CD4-positive, alpha-beta memory T cell (primary cell): ENCODE data around the gene ZNF580. TPM values are rescaled to one million over a fixed set of nuclear protein-coding genes. Genes with fewer than 3 reads are reported as not detected.
A peak's percentile ranks its signal among the peaks of the same experiment; 100 is the strongest.

ENCODE experiments used
- CTCF ChIA-PET: fragments of 350-600 bp; sonication (Branson Sonifier 250); formaldehyde crosslinking; loops from one replicate; lab custom pipeline; 2021; ENCODE audit warnings: inconsistent platforms; ENCODE audit not compliant: partially characterized antibody; lab: Charles Lee
- POLR2A ChIA-PET: fragments of 350-600 bp; sonication (Branson Sonifier 250); formaldehyde crosslinking; loops from one replicate; lab custom pipeline; 2021; ENCODE audit not compliant: partially characterized antibody; lab: Charles Lee
- DNase-seq, 5 donors: peaks; one replicate each; pipeline versions ENCODE4 v3.0.0 to v3.0.0-alpha.2; 2020 to 2022; ENCODE audit warnings: mixed read lengths in 1 of 5
- H3K27ac ChIP-seq: one replicate; pipeline ENCODE4 v1.7.0; 2013; ENCODE audit warnings: low read depth, low read length
- H3K27me3 ChIP-seq: 2 replicates; pipeline ENCODE4 v1.7.0; 2013; ENCODE audit warnings: mild to moderate bottlenecking, low read length, moderate library complexity; ENCODE audit not compliant: insufficient read depth
- H3K36me3 ChIP-seq: 2 replicates; pipeline ENCODE4 v1.7.0; 2013; ENCODE audit warnings: mild to moderate bottlenecking, low read length, moderate library complexity; ENCODE audit not compliant: insufficient read depth
- H3K4me1 ChIP-seq: 2 replicates; pipeline ENCODE4 v1.7.0; 2013; ENCODE audit warnings: mild to moderate bottlenecking, low read length, moderate library complexity; ENCODE audit not compliant: insufficient read depth
- H3K4me3 ChIP-seq, 2 donors: one replicate each; pipeline ENCODE4 v1.7.0; 2013; ENCODE audit warnings: low read length in 2 of 2, mild to moderate bottlenecking in 1 of 2
- H3K9me3 ChIP-seq, 2 donors: one replicate each; pipeline ENCODE4 v1.7.0; 2013; ENCODE audit warnings: low read length in 2 of 2, control low read depth in 1 of 2; ENCODE audit not compliant: control insufficient read depth in 1 of 2
- H3K27ac Mint-ChIP-seq, 7 donors: one replicate each; pipeline ENCODE4 v1.8.0; 2020 to 2021; ENCODE audit warnings: mixed read lengths in 7 of 7, mild to moderate bottlenecking in 6 of 7, inconsistent platforms in 3 of 7, moderate library complexity in 3 of 7
- H3K27me3 Mint-ChIP-seq, 2 donors: one replicate each; pipeline ENCODE4 v1.8.0; 2020 to 2021; ENCODE audit warnings: mixed read lengths in 2 of 2
- H3K36me3 Mint-ChIP-seq, 2 donors: one replicate each; pipeline ENCODE4 v1.8.0; 2020 to 2021; ENCODE audit warnings: mixed read lengths in 2 of 2, inconsistent platforms in 1 of 2, mild to moderate bottlenecking in 1 of 2
- H3K4me1 Mint-ChIP-seq, 4 donors: one replicate each; pipeline ENCODE4 v1.8.0; 2020 to 2021; ENCODE audit warnings: mixed read lengths in 4 of 4, mild to moderate bottlenecking in 1 of 4
- H3K4me3 Mint-ChIP-seq, 8 donors: one replicate each; pipeline ENCODE4 v1.8.0; 2020 to 2021; ENCODE audit warnings: mixed read lengths in 8 of 8, mild to moderate bottlenecking in 7 of 8, moderate library complexity in 6 of 8, inconsistent platforms in 3 of 8
- H3K9me3 Mint-ChIP-seq, 8 donors: one replicate each; pipeline ENCODE4 v1.8.0; 2020 to 2021; ENCODE audit warnings: mixed read lengths in 8 of 8, mild to moderate bottlenecking in 5 of 8, inconsistent platforms in 3 of 8, moderate library complexity in 1 of 8
- intact Hi-C: fragments of 100-400 bp; cut with micrococcal nuclease; formaldehyde crosslinking; loops from one replicate; pipeline ENCODE4 v1.15.1; 2023
- polyA plus RNA-seq, 2 donors: library from polyadenylated mRNA; unstranded; fragments of 300-500 nt; fragmentation: Illumina TruSeq; gene quantifications; one replicate each; pipeline ENCODE4 v1.2.3, GENCODE V29; 2021
- total RNA-seq, 2 experiments: library from RNA; stranded (reverse); gene quantifications; one replicate each; pipeline ENCODE4 v1.2.3, GENCODE V29; 2021

Gene ZNF580
- total and polyA plus RNA-seq, 4 experiments from 2014 or later = 7.2 to 105 (median 55.2) TPM

DNA sequence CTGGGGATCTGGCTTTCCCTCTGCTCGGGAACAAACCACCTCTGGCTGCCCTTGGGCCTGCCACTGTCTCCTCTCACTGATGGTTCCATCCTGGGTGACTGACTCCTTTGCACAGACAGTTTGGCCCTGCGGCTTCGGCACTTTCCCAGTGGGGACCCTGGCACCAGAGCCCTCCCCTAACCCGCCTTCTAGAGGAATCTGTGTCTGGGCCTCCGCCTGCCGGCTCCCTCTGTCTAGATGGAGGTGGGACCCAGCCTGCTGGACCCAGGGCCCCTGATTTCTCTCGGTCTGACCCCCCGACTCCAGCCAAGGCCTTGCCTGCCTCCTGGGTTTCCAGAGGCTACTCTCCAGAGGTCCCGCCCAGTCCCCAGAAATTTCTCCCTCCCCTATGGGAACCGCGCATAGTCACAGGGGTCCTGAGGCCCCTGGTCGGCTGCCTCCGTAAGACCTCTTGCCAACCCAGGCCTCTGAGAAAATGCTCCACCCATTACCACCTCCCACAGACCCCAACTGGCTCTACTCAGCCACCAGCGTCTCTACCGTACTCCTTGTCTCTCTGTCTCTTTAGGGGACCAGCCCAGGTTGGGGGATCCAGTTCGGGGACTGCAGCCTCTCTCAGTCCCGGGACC, 9.9 kb downstream of the ZNF580 start:
- Mint-ChIP-seq H3K36me3 (peaks cover 0 to 18% of the 10 kb centered on the region in 2 donors), H3K9me3 (peaks cover 0 to 6% (median 0%) of the 10 kb centered on the region in 8 donors), H3K4me3 (peak overlapping the region in 2 of 8 donors; percentile 59 to 74), H3K4me1 (peaks cover 7 to 40% (median 13%) of the 10 kb centered on the region in 4 donors), H3K27ac (peak overlapping the region in 1 of 7 donors; percentile 60), H3K27me3 (no peaks in the 10 kb centered on the region)
- DNase-seq = peak in 1 of 5 donors; percentile 35
- intact Hi-C loops = loop anchor here (10.0 kb wide), 2 partner anchors 1206 to 1546 kb away; partner anchors contain the start of genes LENG8, NDUFA3 and OSCAR
- Histone ChIP-seq H3K9me3 (no peaks in the 10 kb centered on the region), H3K27ac (no peak overlapping the region), H3K4me3 (no peak overlapping the region), H3K27me3 (no peaks in the 10 kb centered on the region), H3K36me3 (no peaks in the 10 kb centered on the region), H3K4me1 (peaks cover 27% of the 10 kb centered on the region)
- CTCF ChIA-PET = no interaction called here
- POLR2A ChIA-PET = interaction anchor here (0.9 kb wide), 2 partner anchors 15 to 25 kb away, joined by 3 to 4 read pairs; no protein-coding TSS in a partner anchor

DNA sequence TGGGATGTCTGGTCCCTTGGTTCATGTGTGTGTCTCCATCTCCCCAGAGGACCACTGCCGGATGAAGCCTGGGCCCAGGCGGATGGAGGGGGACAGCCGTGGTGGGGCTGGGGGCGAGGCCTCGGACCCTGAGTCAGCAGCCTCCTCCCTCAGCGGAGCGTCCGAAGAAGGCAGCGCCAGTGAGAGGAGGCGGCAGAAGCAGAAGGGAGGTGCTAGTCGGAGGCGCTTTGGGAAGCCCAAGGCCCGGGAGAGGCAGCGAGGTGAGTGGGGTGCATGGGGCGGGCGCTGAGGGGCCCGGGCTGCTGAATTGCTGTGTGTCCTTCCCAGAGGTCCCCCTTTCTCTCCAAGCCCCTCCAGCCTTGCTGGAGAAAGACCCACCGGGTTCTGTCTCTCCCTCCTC, 10.4 kb downstream of the ZNF580 start:
- peak overlapping the region in 2 of 8 donors; percentile 39 to 59 for H3K4me3 Mint-ChIP-seq
- intact Hi-C loops = loop anchor here (10.0 kb wide), 2 partner anchors 1206 to 1546 kb away; partner anchors contain the start of genes LENG8, NDUFA3 and OSCAR
- H3K36me3 ChIP-seq = no peaks in the 10 kb centered on the region
- peaks cover 32% of the 10 kb centered on the region for H3K4me1 ChIP-seq
- DNase-seq = peak in 1 of 5 donors; percentile 27
- H3K36me3 Mint-ChIP-seq = peaks cover 0 to 22% of the 10 kb centered on the region in 2 donors
- H3K4me1 Mint-ChIP-seq = peaks cover 10 to 45% (median 18%) of the 10 kb centered on the region in 4 donors
- ChIA-PET POLR2A (no interaction called here), CTCF (no interaction called here)
- peaks cover 0 to 6% (median 0%) of the 10 kb centered on the region in 8 donors for H3K9me3 Mint-ChIP-seq
- no peak overlapping the region for H3K27ac Mint-ChIP-seq
- no peak overlapping the region for H3K27ac ChIP-seq
- no peak overlapping the region for H3K4me3 ChIP-seq
- H3K9me3 ChIP-seq = no peaks in the 10 kb centered on the region
- H3K27me3 ChIP-seq = no peaks in the 10 kb centered on the region
- H3K27me3 Mint-ChIP-seq = no peaks in the 10 kb centered on the region

DNA sequence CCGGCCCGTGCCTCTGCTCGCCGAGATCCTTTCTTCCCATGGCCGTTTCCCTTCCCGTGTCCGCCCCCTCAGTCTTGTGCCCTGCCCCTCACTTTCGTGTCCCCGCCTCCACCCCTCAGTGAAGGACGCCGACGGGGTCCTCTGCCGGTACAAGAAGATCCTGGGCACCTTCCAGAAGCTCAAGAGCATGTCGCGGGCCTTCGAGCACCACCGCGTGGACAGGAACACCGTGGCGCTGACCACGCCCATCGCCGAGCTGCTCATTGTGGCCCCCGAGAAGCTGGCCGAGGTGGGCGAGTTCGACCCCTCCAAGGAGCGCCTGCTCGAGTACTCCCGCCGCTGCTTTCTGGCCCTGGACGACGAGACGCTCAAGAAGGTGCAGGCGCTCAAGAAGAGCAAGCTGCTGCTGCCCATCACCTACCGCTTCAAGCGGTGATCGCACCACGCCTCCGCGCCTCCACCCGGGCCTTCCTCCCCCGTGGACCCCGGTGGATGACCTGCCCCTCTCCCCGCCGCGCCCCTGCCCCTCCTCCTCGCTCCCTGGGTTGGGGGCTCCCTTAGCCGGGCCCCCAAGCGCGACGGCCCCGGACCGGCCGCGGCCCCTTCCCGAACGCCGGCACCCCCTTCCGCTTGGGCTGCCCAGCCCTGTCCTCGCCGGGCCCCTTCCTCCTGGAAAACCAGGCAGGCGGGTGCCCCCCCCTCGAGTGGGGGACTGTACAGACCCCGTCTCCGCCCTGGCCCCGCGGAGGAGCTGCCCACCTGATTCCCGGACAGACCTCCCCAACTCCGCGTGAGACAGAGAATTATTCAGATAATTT, 11.7 kb downstream of the ZNF580 start:
- peak overlapping the region in 2 of 7 donors; percentile 44 to 53 for H3K27ac Mint-ChIP-seq
- DNase-seq = peak in 1 of 5 donors; percentile 46
- H3K4me3 ChIP-seq = no peak overlapping the region

DNA sequence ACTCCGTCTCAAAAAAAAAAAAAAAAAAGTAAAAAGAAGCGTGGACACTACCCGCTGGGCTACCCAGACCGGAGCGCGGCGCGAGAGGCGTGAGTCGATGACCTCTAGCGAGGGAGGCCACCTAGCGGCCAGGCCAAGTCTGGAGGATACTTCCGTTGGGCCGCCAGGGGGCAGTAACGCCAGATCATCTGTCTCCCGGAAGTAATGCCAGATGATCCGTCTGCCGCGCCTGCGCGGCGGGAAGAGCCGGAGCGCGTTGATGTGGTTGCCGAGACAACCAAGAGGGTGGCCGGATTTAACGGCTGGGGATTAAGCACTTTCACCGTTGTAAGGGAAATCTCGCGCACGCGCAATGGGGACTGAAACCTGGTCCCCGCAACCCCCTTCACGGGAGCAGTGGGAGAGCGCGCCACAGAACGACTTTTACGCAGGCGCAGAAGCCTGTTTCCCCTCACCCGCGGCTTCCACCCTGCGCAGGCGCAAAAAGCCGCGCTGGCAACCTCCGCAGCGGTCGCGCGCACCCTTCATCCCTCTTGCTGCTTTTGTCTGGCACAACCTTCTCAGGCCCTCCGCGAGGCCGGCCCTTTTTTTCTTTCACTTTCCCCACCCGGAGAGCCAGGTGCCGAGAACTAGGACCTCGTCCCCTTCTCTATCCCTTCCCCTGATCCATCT, 13.0 kb downstream of the ZNF580 start:
- H3K27me3 ChIP-seq = no peaks in the 10 kb centered on the region
- intact Hi-C loops = loop anchor here (1.0 to 10.0 kb wide), 13 partner anchors 10 to 1549 kb away; partner anchors contain the start of genes FIZ1, HSPBP1, KMT5C and LENG8
- H3K9me3 ChIP-seq = no peaks in the 10 kb centered on the region
- no peaks in the 10 kb centered on the region for H3K36me3 ChIP-seq
- DNase-seq = peak; percentile 99 to 100 (median 100)
- peaks cover 0 to 9% (median 0%) of the 10 kb centered on the region in 8 donors for H3K9me3 Mint-ChIP-seq
- H3K36me3 Mint-ChIP-seq = peaks cover 5 to 34% of the 10 kb centered on the region in 2 donors
- H3K27ac ChIP-seq = peak overlapping the region; percentile 99
- no peaks in the 10 kb centered on the region for H3K27me3 Mint-ChIP-seq
- peaks cover 42% of the 10 kb centered on the region for H3K4me1 ChIP-seq
- peak overlapping the region; percentile 96 to 100 (median 98) for H3K27ac Mint-ChIP-seq
- peak overlapping the region; percentile 86 to 87 for H3K4me3 ChIP-seq
- ChIA-PET CTCF (interaction anchor here (0.6 to 2.1 kb wide), 20 partner anchors 10 to 494 kb away, joined by 3 to 29 read pairs (median 4); partner anchors contain the start of gene ZNF865), POLR2A (interaction anchor here (0.6 to 6.3 kb wide), 24 partner anchors 10 to 1465 kb away, joined by 3 to 91 read pairs (median 7); partner anchors contain the start of genes EPN1, FIZ1, HSPBP1 and KMT5C)
- peaks cover 19 to 58% (median 32%) of the 10 kb centered on the region in 4 donors for H3K4me1 Mint-ChIP-seq
- H3K4me3 Mint-ChIP-seq = peak overlapping the region; percentile 92 to 99 (median 94)

More for the DNA sequence above, 11.7 kb downstream of the ZNF580 start:
- Mint-ChIP-seq H3K9me3 (peaks cover 0 to 9% (median 0%) of the 10 kb centered on the region in 8 donors), H3K27me3 (no peaks in the 10 kb centered on the region), H3K36me3 (peaks cover under 1 to 29% of the 10 kb centered on the region in 2 donors), H3K4me1 (peaks cover 15 to 51% (median 27%) of the 10 kb centered on the region in 4 donors), H3K4me3 (no peak overlapping the region)
- ChIA-PET POLR2A (interaction anchor here (0.7 to 6.3 kb wide), 4 partner anchors 9 to 53 kb away, joined by 3 to 91 read pairs (median 57); partner anchors contain the start of genes FIZ1, ZNF524, ZNF580 and ZNF581), CTCF (interaction anchor here (0.7 to 2.1 kb wide), 11 partner anchors 10 to 493 kb away, joined by 3 to 29 read pairs (median 3); partner anchors contain the start of gene ZNF865)
- Histone ChIP-seq H3K27ac (no peak overlapping the region), H3K27me3 (no peaks in the 10 kb centered on the region), H3K9me3 (no peaks in the 10 kb centered on the region), H3K4me1 (peaks cover 39% of the 10 kb centered on the region), H3K36me3 (no peaks in the 10 kb centered on the region)
- intact Hi-C loops = loop anchor here (1.0 to 10.0 kb wide), 4 partner anchors 20 to 1548 kb away; partner anchors contain the start of genes KMT5C, LENG8, NDUFA3 and OSCAR

DNA sequence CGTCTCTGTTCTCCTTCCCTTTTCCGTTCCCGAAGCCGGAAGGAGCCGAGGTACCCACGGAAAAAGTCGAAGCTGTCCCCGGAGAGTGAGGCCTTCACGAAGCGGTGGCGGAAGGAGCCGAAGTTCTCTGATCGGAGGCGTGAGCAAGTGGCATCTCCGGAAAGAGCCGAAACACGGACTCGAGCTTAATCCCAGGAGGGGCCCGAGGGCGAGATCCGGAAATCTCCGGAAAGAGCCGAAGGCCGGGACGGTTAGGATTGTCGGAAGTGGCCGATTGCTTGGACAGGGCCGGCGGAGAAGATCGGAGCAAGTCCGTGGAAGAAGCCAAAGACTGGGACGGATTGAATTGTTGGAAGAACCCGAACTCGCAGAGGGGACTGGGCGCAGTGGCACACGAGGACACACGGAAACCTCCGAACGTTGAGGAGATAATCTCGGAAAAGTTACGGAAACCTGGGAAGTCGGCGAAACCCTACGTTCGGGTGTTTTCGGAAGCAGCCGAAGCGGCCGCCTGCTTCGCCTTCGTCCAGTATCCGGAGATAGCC, 13.6 kb downstream of the ZNF580 start:
- CTCF ChIA-PET = interaction anchor here (0.6 to 2.1 kb wide), 12 partner anchors 10 to 150 kb away, joined by 3 to 12 read pairs (median 4); partner anchors contain the start of gene ZNF865
- POLR2A ChIA-PET = interaction anchor here (0.6 to 6.3 kb wide), 25 partner anchors 11 to 1465 kb away, joined by 3 to 91 read pairs (median 7); partner anchors contain the start of genes EPN1, FIZ1, HSPBP1 and KMT5C
- peak in 4 of 5 donors; percentile 100 for DNase-seq
- Histone ChIP-seq H3K27ac (peak overlapping the region; percentile 99), H3K9me3 (no peaks in the 10 kb centered on the region), H3K36me3 (peaks cover 3% of the 10 kb centered on the region), H3K4me1 (peaks cover 45% of the 10 kb centered on the region), H3K27me3 (no peaks in the 10 kb centered on the region), H3K4me3 (peak overlapping the region; percentile 86 to 87)
- Mint-ChIP-seq H3K36me3 (peaks cover 5 to 36% of the 10 kb centered on the region in 2 donors), H3K27me3 (no peaks in the 10 kb centered on the region), H3K9me3 (peaks cover 0 to 9% (median 0%) of the 10 kb centered on the region in 8 donors), H3K27ac (peak overlapping the region; percentile 96 to 100 (median 98)), H3K4me3 (peak overlapping the region; percentile 92 to 99 (median 94)), H3K4me1 (peaks cover 20 to 60% (median 33%) of the 10 kb centered on the region in 4 donors)
- intact Hi-C loops = loop anchor here (1.0 to 10.0 kb wide), 11 partner anchors 11 to 1550 kb away; partner anchors contain the start of genes FIZ1, HSPBP1, LENG8 and NDUFA3
